Activated naive CD4-positive, alpha-beta T cell treated with anti-CD3 and anti-CD28 coated beads, Interleukin-2, amount 50 U/mL, for 24 hours (primary cell): ENCODE data around the gene SUV39H2.
"Not testable (repeated sequence)": the region's sequence is repeated elsewhere in the genome, so short reads cannot be mapped to it uniquely, and the experiment has no call there.

Source experiments
- H3K27ac Mint-ChIP-seq: one replicate; pipeline ENCODE4 v1.8.0; 2021; ENCODE audit warnings: mild to moderate bottlenecking, mixed read lengths
- H3K27me3 Mint-ChIP-seq: one replicate; pipeline ENCODE4 v1.8.0; 2021; ENCODE audit warnings: mixed read lengths
- H3K36me3 Mint-ChIP-seq: one replicate; pipeline ENCODE4 v1.8.0; 2021; ENCODE audit warnings: mixed read lengths
- H3K4me1 Mint-ChIP-seq: one replicate; pipeline ENCODE4 v1.8.0; 2021; ENCODE audit warnings: mixed read lengths
- H3K4me3 Mint-ChIP-seq: one replicate; pipeline ENCODE4 v1.8.0; 2021; ENCODE audit warnings: mild to moderate bottlenecking, mixed read lengths
- H3K9me3 Mint-ChIP-seq: one replicate; pipeline ENCODE4 v1.8.0; 2021; ENCODE audit warnings: mixed read lengths

The SUV39H2 gene

DNA sequence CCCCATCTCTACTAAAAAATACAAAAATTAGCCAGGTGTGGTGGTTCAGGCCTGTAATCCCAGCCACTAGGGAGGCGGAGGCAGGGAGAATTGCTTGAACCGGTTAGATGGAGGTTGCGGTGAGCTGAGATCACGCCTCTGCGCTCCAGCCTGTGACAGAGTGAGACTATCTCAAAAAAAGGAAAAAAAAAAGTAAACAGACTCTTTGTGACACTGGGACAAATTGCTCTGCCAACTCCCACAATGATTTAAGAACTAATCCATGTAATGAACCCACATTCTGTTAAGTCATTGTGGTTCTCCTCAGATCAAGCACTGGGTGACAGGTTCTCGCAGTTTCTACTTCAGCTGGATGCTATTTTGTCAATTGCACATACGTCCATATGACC lies 64.3 kb downstream of the SUV39H2 start:
- not testable (repeated sequence) for H3K27ac Mint-ChIP-seq, H3K27me3 Mint-ChIP-seq, H3K4me3 Mint-ChIP-seq, H3K9me3 Mint-ChIP-seq, H3K36me3 Mint-ChIP-seq
- H3K4me1 Mint-ChIP-seq = peaks cover 17% of the 10 kb centered on the region

DNA sequence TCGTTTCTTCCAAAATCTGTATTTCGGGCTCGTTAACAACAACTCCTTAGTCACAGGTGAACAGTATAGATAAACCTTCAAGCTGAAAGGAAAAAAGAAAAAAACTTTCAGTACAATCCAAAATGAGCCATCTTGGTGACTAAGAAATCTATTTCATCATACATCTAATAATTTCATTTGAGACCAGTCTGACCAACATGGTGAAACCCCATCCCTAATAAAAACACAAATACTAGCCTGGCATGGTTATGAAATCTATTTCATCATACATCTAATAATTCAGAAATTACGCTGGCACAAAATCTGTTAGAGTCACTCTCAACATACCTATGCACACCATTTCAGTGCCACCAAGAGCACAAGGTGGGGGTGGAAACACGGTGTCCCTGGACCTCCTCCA lies 66.4 kb downstream of the SUV39H2 start:
- Mint-ChIP-seq H3K4me1 (peaks cover 24% of the 10 kb centered on the region), H3K9me3 (no peaks in the 10 kb centered on the region), H3K4me3 (no peak overlapping the region), H3K36me3 (peaks cover 10% of the 10 kb centered on the region), H3K27ac (no peak overlapping the region), H3K27me3 (no peaks in the 10 kb centered on the region)

GRCh38 chr10:14947268-14947667 lies 68.6 kb downstream of the SUV39H2 start:
- Mint-ChIP-seq H3K27me3 (no peaks in the 10 kb centered on the region), H3K4me1 (peaks cover 36% of the 10 kb centered on the region), H3K4me3 (no peak overlapping the region), H3K9me3 (no peaks in the 10 kb centered on the region), H3K36me3 (peaks cover 12% of the 10 kb centered on the region), H3K27ac (no peak overlapping the region)

DNA sequence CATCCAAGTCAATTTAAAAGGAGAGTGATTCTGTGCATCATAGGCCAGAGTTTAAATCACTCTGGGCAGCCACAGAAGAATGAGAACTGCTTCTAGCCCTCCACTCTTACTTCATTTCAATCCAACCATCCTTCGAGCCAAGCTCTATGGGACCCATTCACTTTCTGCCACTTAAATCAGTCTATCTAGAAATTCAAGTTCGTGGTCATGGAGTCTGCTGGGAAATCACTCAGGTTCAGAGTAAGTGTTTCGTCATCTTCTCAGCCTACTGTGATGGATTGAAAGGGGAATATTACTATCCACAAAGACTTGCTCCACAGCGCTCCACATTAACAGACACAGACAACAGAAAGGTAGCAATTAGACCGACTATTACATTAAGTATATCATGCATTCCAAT lies 70.6 kb downstream of the SUV39H2 start:
- Mint-ChIP-seq H3K27ac (peak overlapping the region; percentile 9), H3K36me3 (peaks cover 10% of the 10 kb centered on the region), H3K4me3 (no peak overlapping the region), H3K27me3 (no peaks in the 10 kb centered on the region), H3K9me3 (no peaks in the 10 kb centered on the region), H3K4me1 (peaks cover 36% of the 10 kb centered on the region)

GRCh38 chr10:14952851-14953423 lies 74.3 kb downstream of the SUV39H2 start:
- Mint-ChIP-seq H3K27ac (peak overlapping the region; percentile 96), H3K27me3 (no peaks in the 10 kb centered on the region), H3K4me3 (peak overlapping the region; percentile 88), H3K9me3 (no peaks in the 10 kb centered on the region), H3K4me1 (peaks cover 56% of the 10 kb centered on the region), H3K36me3 (peaks cover 5% of the 10 kb centered on the region)

- H3K27ac Mint-ChIP-seq = peak overlapping the region; percentile 96
- peaks cover 58% of the 10 kb centered on the region for H3K4me1 Mint-ChIP-seq
- peaks cover 5% of the 10 kb centered on the region for H3K36me3 Mint-ChIP-seq
- no peaks in the 10 kb centered on the region for H3K27me3 Mint-ChIP-seq
- no peaks in the 10 kb centered on the region for H3K9me3 Mint-ChIP-seq
- peak overlapping the region; percentile 88 for H3K4me3 Mint-ChIP-seq
Observed at GRCh38 chr10:14953424-14954000, 74.8 kb downstream of the SUV39H2 start.
